Transverse colon (tissue), 3 donors: ENCODE results near the gene PLEKHA7.

Experiments used
- EP300 ChIP-seq: sonication (generic); formaldehyde crosslinking; IDR thresholded peaks from one replicate; pipeline ENCODE4 v1.6.1; 2017; ENCODE audit warnings: antibody characterized with exemption, low read depth
- POLR2AphosphoS5 ChIP-seq, 3 donors: sonication (generic); formaldehyde crosslinking; IDR thresholded peaks; one replicate each; pipeline ENCODE4 v1.6.1; 2016; ENCODE audit warnings: antibody characterized with exemption in 3 of 3

DNA sequence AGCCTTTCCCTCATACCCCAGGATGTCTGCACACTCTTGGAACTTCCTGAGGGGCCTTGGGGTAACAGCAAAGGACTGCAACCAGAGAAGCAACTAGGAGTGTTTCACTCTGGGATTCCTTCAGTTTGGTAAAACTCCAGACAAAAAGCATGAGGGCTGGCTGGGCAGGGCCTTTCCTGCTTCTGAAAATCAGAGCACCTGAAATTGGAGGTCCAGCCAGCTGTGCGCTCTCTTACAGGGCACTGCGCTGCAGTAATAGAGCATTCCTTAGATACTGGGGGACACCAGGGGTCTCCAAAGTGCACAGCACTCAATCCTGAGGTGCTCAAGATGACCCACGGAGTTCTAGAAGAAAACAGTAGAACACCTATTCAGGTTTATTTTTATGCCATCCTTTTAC lies 49.7 kb downstream of the PLEKHA7 start:
- no peak for TF ChIP-seq POLR2AphosphoS5 (IDR thresholded peaks at IDR 0.05)
- no peak for TF ChIP-seq EP300
